Sigmoid colon (tissue), 7 donors: ENCODE measurements around the gene ZFR2. TPM values are rescaled to one million over a fixed set of nuclear protein-coding genes. Genes with fewer than 3 reads are reported as not detected.
"Not testable (repeated sequence)": the region's sequence is repeated elsewhere in the genome, so short reads cannot be mapped to it uniquely, and the experiment has no call there.

Experiments used
- DNase-seq: peaks from one replicate; pipeline ENCODE4 v3.0.0-alpha.2; 2019
- H3K27ac ChIP-seq, 4 donors: fragments of 200-600 bp; sonication (generic); one replicate each; pipeline ENCODE4 v1.5.1; 2016 to 2019; ENCODE audit warnings: mild to moderate bottlenecking in 1 of 4
- H3K27me3 ChIP-seq, 3 donors: fragments of 200-600 bp; sonication (generic); one replicate each; pipeline ENCODE4 v1.5.1; 2019; ENCODE audit warnings: mild to moderate bottlenecking in 1 of 3
- H3K36me3 ChIP-seq, 4 donors: fragments of 200-600 bp; sonication (generic); one replicate each; pipeline ENCODE4 v1.5.1; 2016 to 2019
- H3K4me1 ChIP-seq, 4 donors: fragments of 200-600 bp; sonication (generic); one replicate each; pipeline ENCODE4 v1.5.1; 2017 to 2019
- H3K4me3 ChIP-seq, 4 donors: fragments of 200-600 bp; sonication (generic); one replicate each; pipeline ENCODE4 v1.5.1; 2017 to 2019; ENCODE audit warnings: mild to moderate bottlenecking in 2 of 4, moderate library complexity in 1 of 4
- H3K9me3 ChIP-seq, 4 donors: fragments of 200-600 bp in 3 of 4; sonication (generic) in 3 of 4; one replicate each; pipeline versions ENCODE4 v1.5.1 to v1.6.1; 2013 to 2019
- CTCF ChIP-seq, 4 experiments: fragments of 450-650 bp in 3 of 4; fragments of 200-600 bp in 1 of 4; IDR thresholded peaks; one replicate each; pipeline ENCODE4 v1.5.1; 2016 to 2019; ENCODE audit warnings: antibody characterized with exemption in 4 of 4, mild to moderate bottlenecking in 3 of 4, moderate library complexity in 2 of 4
- EP300 ChIP-seq, 4 donors: sonication (generic); formaldehyde crosslinking; IDR thresholded peaks; one replicate each; pipeline ENCODE4 v1.6.1; 2017; ENCODE audit warnings: antibody characterized with exemption in 4 of 4
- POLR2A ChIP-seq, 2 donors: fragments of 450-650 bp; IDR thresholded peaks; one replicate each; pipeline ENCODE4 v1.6.1; 2016; ENCODE audit warnings: antibody characterized with exemption in 2 of 2, mild to moderate bottlenecking in 2 of 2, moderate library complexity in 2 of 2
- POLR2AphosphoS5 ChIP-seq, 4 donors: sonication (generic); formaldehyde crosslinking; IDR thresholded peaks; one replicate each; pipeline ENCODE4 v1.6.1; 2017; ENCODE audit warnings: antibody characterized with exemption in 4 of 4
- WGBS, 2 donors: extraction: QIAGEN DNeasy Blood & Tissue Kit; methylation state at CpG; one replicate each; pipeline ENCODE4 v1.1.7; 2013; 5-methylcytosine and 5-hydroxymethylcytosine counted together
- intact Hi-C: fragments of 100-400 bp; cut with DNase I; formaldehyde crosslinking; loops from one replicate; pipeline ENCODE4 v1.15.1; 2023
- polyA plus RNA-seq, 3 donors: library from polyadenylated mRNA; stranded (reverse); fragments of 200-250 nt; gene quantifications; one replicate each; pipeline ENCODE4 v1.2.3, GENCODE V29; 2013
- total RNA-seq, 4 donors: library from RNA; depleted of rRNA; stranded (reverse); fragments of >200 nt; gene quantifications; one replicate each; pipeline ENCODE4 v1.1.0, GENCODE V29; 2016
- donor health status: healthy with polysubstance abuse.
- donor health status: Bipolar disorder and iron deficiency.
- donor health status: healthy.

ZFR2 gene
- total and polyA plus RNA-seq, 7 donors: under 0.01 to 1.2 (median 0.47) TPM; not detected in 3

GRCh38 chr19:3818466-3818865 is 50.4 kb downstream of the ZFR2 start:
- H3K4me1 ChIP-seq: peaks cover 0 to 5% (median 2%) of the 10 kb centered on the region in 4 donors
- TF ChIP-seq POLR2A (IDR thresholded peaks at IDR 0.05): no peak
- no peak for TF ChIP-seq POLR2AphosphoS5 (IDR thresholded peaks at IDR 0.05)
- no peaks in the 10 kb centered on the region for H3K36me3 ChIP-seq
- no peak overlapping the region for H3K27ac ChIP-seq
- intact Hi-C loops: no loop called here
- H3K4me3 ChIP-seq: no peak overlapping the region
- WGBS, 2 donors: 23 to 24% methylated on average over 11 of the region's 11 CpGs
- H3K9me3 ChIP-seq: no peaks in the 10 kb centered on the region
- DNase-seq: no peak
- H3K27me3 ChIP-seq: peaks cover 0 to 14% (median 2%) of the 10 kb centered on the region in 3 donors

GRCh38 chr19:3817761-3818160 is 51.1 kb downstream of the ZFR2 start:
- Histone ChIP-seq H3K27ac (no peak overlapping the region), H3K4me1 (peaks cover 0 to 5% (median 2%) of the 10 kb centered on the region in 4 donors), H3K27me3 (peaks cover 0 to 10% (median 2%) of the 10 kb centered on the region in 3 donors), H3K36me3 (no peaks in the 10 kb centered on the region), H3K4me3 (no peak overlapping the region), H3K9me3 (no peaks in the 10 kb centered on the region)
- no peak for TF ChIP-seq POLR2AphosphoS5 (IDR thresholded peaks at IDR 0.05)
- no peak for TF ChIP-seq CTCF (IDR thresholded peaks at IDR 0.05)
- no peak for TF ChIP-seq POLR2A (IDR thresholded peaks at IDR 0.05)
- TF ChIP-seq EP300 (IDR thresholded peaks at IDR 0.05): no peak
- 75 to 82% methylated on average over 8 of the region's 8 CpGs for WGBS, 2 donors
- DNase-seq: no peak
- intact Hi-C loops: no loop called here

DNA sequence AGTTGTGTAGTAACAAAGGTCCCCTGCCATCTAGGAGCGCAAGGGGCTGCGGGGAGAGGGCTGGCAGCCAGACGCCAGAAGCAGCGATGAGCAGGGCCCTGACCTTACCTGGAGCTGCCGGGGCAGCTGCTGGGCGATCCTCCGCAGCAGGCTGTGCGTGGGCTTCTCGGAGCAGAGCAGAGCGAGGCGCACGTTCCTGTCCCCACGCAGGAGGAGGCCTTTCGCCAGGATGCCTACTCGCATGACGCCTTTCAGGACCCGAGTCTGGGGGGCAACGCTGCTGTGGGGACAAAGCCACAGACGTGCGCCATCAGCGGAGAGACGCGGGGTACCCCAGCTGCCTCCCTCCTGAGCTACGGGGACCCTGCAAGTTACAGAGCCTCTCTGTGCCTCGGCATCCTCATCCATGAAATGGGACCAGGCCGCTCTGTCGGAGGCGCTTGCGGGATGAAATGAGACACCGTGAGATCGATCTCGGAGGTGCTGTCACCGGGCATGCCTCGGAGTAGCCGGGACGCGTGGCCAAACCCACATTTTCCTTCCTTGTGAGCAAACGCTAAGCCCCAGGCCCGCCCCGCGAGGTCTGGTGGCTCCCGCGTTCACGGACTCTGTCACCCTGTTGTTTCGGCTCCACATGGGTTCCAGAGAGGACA is 52.1 kb downstream of the ZFR2 start:
- H3K36me3 ChIP-seq: no peaks in the 10 kb centered on the region
- WGBS, 2 donors: 92 to 93% methylated on average over 45 of the region's 45 CpGs
- TF ChIP-seq POLR2A (IDR thresholded peaks at IDR 0.05) (no peak), CTCF (IDR thresholded peaks at IDR 0.05) (no peak), POLR2AphosphoS5 (IDR thresholded peaks at IDR 0.05) (no peak), EP300 (IDR thresholded peaks at IDR 0.05) (no peak)
- H3K27me3 ChIP-seq: peaks cover 0 to 3% (median 0%) of the 10 kb centered on the region in 3 donors
- H3K9me3 ChIP-seq: no peaks in the 10 kb centered on the region
- no peak for DNase-seq
- no peak overlapping the region for H3K27ac ChIP-seq
- H3K4me3 ChIP-seq: no peak overlapping the region
- peaks cover 0 to under 1% (median 0%) of the 10 kb centered on the region in 4 donors for H3K4me1 ChIP-seq
- intact Hi-C loops: no loop called here

- H3K4me3 ChIP-seq, DNase-seq, H3K4me1 ChIP-seq, H3K36me3 ChIP-seq, H3K27ac ChIP-seq, H3K9me3 ChIP-seq, intact Hi-C loops, H3K27me3 ChIP-seq: not testable (repeated sequence)
- 92 to 95% methylated on average over 9 of the region's 9 CpGs for WGBS, 2 donors
These were observed 52.7 kb downstream of the ZFR2 start for GRCh38 chr19:3816148-3816547.

DNA sequence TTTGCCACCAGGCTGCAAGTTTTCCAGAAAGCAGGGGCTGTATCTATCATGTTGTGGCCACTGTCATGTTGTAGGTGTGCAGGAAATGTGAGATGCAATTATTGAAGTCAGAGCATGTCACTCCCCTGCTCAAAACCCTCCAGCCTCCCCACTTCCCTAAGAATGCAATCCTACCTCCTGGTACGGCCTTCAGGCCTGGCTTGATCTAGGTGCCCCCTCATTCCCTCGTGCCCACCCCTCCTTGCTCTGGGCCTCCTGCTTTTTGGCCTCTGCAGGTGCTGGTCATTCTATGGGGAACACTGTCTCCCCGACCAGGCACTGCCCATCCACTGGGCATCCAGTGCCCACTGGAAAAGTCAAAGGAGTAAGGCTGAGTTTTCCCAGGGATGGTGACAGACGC is 54.2 kb downstream of the ZFR2 start:
- WGBS, 2 donors: 89 to 92% methylated on average over 4 of the region's 4 CpGs
- TF ChIP-seq POLR2AphosphoS5 (IDR thresholded peaks at IDR 0.05): no peak
- TF ChIP-seq POLR2A (IDR thresholded peaks at IDR 0.05): no peak
- TF ChIP-seq EP300 (IDR thresholded peaks at IDR 0.05): no peak
- TF ChIP-seq CTCF (IDR thresholded peaks at IDR 0.05): no peak

More for the DNA sequence above, 54.2 kb downstream of the ZFR2 start:
- no peak overlapping the region for H3K4me3 ChIP-seq
- H3K9me3 ChIP-seq: no peaks in the 10 kb centered on the region
- intact Hi-C loops: no loop called here
- no peaks in the 10 kb centered on the region for H3K36me3 ChIP-seq
- peaks cover 0 to 14% (median 0%) of the 10 kb centered on the region in 3 donors for H3K27me3 ChIP-seq
- no peak overlapping the region for H3K27ac ChIP-seq
- no peak for DNase-seq
- H3K4me1 ChIP-seq: no peaks in the 10 kb centered on the region
